OCI-LY3 (cell line): Measurements from ENCODE around the gene ATP1A1.

Experiments used
- EZH2phosphoT487 ChIP-seq: fragments of 200-600 bp; shearing (Covaris generic); IDR thresholded peaks from 2 replicates; pipeline ENCODE4 v1.6.1; 2018; ENCODE audit warnings: antibody characterized with exemption, mixed run types, low read depth
- TF ChIP-seq, protein P1 (sequence below): fragments of 200-600, 300-600 bp; sonication (generic); IDR thresholded peaks from 2 replicates; pipeline ENCODE4 v1.5.1; 2014; ENCODE audit warnings: antibody characterized with exemption, low read length, low read depth

DNA sequence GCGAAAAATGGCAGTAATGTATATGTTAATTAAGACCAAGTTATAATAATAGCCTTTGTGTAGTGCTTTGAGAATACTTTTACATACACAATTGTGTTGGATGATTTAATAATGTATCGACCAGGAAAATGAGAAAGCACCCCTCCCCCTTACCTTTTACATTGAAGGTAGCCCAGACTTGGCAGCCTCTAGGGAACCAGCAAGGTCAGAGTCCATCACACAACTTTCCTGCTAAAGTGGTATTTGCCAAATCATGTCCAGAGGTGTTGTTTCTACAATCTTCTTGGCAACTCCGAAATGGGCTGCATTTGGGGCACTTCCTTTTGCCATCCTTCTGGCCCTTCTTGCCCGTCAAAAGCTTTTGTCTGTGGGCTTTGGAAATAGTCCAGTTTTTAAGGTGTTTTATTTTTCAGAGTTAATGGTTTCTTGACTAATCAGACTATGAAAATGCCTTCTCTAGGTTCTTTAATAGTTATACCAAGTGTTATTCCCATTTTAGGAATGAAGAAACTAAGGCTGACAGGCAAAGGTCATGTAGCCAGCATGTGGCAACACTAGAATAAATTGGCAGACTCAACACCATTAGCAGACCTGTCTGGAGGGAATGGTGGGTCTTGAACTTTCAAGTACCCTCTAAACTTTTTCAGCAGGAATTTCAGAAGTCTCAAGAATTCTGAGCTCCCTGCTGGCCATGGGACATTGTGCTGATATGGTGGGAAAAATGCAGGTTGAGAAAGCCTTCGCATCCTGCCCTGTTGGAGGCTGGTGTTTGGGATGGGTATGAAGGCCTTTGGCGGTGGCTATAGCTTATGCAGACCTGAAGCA is 6.8 kb downstream of the ATP1A1 start:
- no peak for TF ChIP-seq EZH2phosphoT487
- TF ChIP-seq, protein P1, sequence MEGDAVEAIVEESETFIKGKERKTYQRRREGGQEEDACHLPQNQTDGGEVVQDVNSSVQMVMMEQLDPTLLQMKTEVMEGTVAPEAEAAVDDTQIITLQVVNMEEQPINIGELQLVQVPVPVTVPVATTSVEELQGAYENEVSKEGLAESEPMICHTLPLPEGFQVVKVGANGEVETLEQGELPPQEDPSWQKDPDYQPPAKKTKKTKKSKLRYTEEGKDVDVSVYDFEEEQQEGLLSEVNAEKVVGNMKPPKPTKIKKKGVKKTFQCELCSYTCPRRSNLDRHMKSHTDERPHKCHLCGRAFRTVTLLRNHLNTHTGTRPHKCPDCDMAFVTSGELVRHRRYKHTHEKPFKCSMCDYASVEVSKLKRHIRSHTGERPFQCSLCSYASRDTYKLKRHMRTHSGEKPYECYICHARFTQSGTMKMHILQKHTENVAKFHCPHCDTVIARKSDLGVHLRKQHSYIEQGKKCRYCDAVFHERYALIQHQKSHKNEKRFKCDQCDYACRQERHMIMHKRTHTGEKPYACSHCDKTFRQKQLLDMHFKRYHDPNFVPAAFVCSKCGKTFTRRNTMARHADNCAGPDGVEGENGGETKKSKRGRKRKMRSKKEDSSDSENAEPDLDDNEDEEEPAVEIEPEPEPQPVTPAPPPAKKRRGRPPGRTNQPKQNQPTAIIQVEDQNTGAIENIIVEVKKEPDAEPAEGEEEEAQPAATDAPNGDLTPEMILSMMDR = no peak
